KBM-7 (cell line): ENCODE measurements around the gene CADM1.

Source experiments
- DNase-seq: peaks from one replicate; pipeline ENCODE4 v3.0.0-alpha.2; 2015
- in situ Hi-C: fragments of 300-500 bp; cut with MboI; formaldehyde crosslinking; loops from 2 replicates; pipeline ENCODE4 v1.14.3; 2020; ENCODE audit warnings: low sequenced_read_pairs, low pct_unique_long_range_greater_than_20kb, mixed read lengths

CADM1 gene

GRCh38 chr11:115378557-115378956, 125.7 kb downstream of the CADM1 start:
- in situ Hi-C loops: no loop called here
- DNase-seq: no peak

GRCh38 chr11:115377882-115378296, 126.3 kb downstream of the CADM1 start:
- in situ Hi-C loops: no loop called here
- DNase-seq: no peak

GRCh38 chr11:115368616-115369015, 135.6 kb downstream of the CADM1 start:
- DNase-seq: no peak
- in situ Hi-C loops: no loop called here

GRCh38 chr11:115366826-115367225, 137.4 kb downstream of the CADM1 start:
- in situ Hi-C loops: no loop called here
- no peak for DNase-seq

- in situ Hi-C loops: no loop called here
- DNase-seq: no peak
Measured at GRCh38 chr11:115365907-115366306, 138.3 kb downstream of the CADM1 start.

- DNase-seq: no peak
- in situ Hi-C loops: no loop called here
Measured at GRCh38 chr11:115364896-115365295, 139.3 kb downstream of the CADM1 start.

- in situ Hi-C loops: no loop called here
- no peak for DNase-seq
Measured at GRCh38 chr11:115363921-115364320, 140.3 kb downstream of the CADM1 start.

- no peak for DNase-seq
- in situ Hi-C loops: no loop called here
Measured at GRCh38 chr11:115363426-115363825, 140.8 kb downstream of the CADM1 start.

- in situ Hi-C loops: no loop called here
Measured at GRCh38 chr11:115362997-115363396, 141.2 kb downstream of the CADM1 start.

GRCh38 chr11:115361025-115361424, 143.2 kb downstream of the CADM1 start:
- no peak for DNase-seq
- in situ Hi-C loops: no loop called here

More at GRCh38 chr11:115362997-115363396, 141.2 kb downstream of the CADM1 start:
- no peak for DNase-seq

- DNase-seq: no peak
- in situ Hi-C loops: no loop called here
Measured at GRCh38 chr11:115360186-115360824, 143.9 kb downstream of the CADM1 start.

- no peak for DNase-seq
- in situ Hi-C loops: no loop called here
Measured at GRCh38 chr11:115357066-115357465, 147.1 kb downstream of the CADM1 start.

- no peak for DNase-seq
- in situ Hi-C loops: no loop called here
Measured at GRCh38 chr11:115352805-115353485, 151.3 kb downstream of the CADM1 start.

GRCh38 chr11:115349335-115350017, 154.7 kb downstream of the CADM1 start:
- DNase-seq: no peak
- in situ Hi-C loops: loop anchor here (25.0 kb wide), 1 partner anchor 938 kb away; no protein-coding TSS in a partner anchor

GRCh38 chr11:115348416-115348815, 155.8 kb downstream of the CADM1 start:
- DNase-seq: no peak
- in situ Hi-C loops: loop anchor here (25.0 kb wide), 1 partner anchor 939 kb away; no protein-coding TSS in a partner anchor

- in situ Hi-C loops: loop anchor here (25.0 kb wide), 1 partner anchor 940 kb away; no protein-coding TSS in a partner anchor
- no peak for DNase-seq
Measured at GRCh38 chr11:115347106-115347505, 157.1 kb downstream of the CADM1 start.

- DNase-seq: no peak
- in situ Hi-C loops: loop anchor here (25.0 kb wide), 1 partner anchor 941 kb away; no protein-coding TSS in a partner anchor
Measured at GRCh38 chr11:115345840-115346239, 158.4 kb downstream of the CADM1 start.

GRCh38 chr11:115345361-115345760, 158.9 kb downstream of the CADM1 start:
- in situ Hi-C loops: loop anchor here (25.0 kb wide), 1 partner anchor 942 kb away; no protein-coding TSS in a partner anchor

GRCh38 chr11:115344846-115345245, 159.4 kb downstream of the CADM1 start:
- no peak for DNase-seq
- in situ Hi-C loops: loop anchor here (25.0 kb wide), 1 partner anchor 942 kb away; no protein-coding TSS in a partner anchor

More at GRCh38 chr11:115345361-115345760, 158.9 kb downstream of the CADM1 start:
- DNase-seq: no peak

GRCh38 chr11:115342142-115342541, 162.1 kb downstream of the CADM1 start:
- in situ Hi-C loops: loop anchor here (25.0 kb wide), 1 partner anchor 945 kb away; no protein-coding TSS in a partner anchor
- no peak for DNase-seq
